Skin of body (tissue), 2 donors: Measurements from ENCODE around the gene CYP2F1. TPM values are rescaled to one million over a fixed set of nuclear protein-coding genes. Genes with fewer than 3 reads are reported as not detected.
"Not testable (repeated sequence)": the region's sequence is repeated elsewhere in the genome, so short reads cannot be mapped to it uniquely, and the experiment has no call there.

Experiments
- DNase-seq: peaks from one replicate; lab custom pipeline; 2025; lab: John Stamatoyannopoulos, UW
- total RNA-seq: library from RNA; depleted of rRNA; stranded (reverse); fragments of >200 nt; gene quantifications from one replicate; pipeline ENCODE4 v1.2.3, GENCODE V29; 2014

CYP2F1 gene
- total RNA-seq, 1 donor from 2014 or later = not detected

GRCh38 chr19:41126765-41127203 lies 12.6 kb downstream of the CYP2F1 start:
- DNase-seq = not testable (repeated sequence)

DNA sequence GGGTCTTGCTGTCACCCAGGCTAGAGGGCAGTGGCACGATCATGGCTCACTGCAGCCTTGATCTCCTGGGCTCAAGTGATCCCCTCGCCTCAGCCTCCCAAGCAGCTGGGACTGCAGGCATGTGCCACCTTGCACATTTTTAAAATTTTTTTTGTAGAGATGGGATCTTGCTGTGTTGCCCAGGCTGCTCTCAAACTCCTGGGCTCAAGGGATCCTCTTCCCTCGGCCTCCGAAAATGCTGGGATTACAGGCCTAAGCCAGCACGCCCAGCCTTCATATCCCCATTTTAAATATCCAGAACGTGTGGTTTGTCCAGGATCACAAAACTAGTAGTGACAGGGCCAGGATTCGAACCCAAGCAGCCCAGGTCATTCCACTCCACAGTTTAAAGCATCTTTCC lies 13.1 kb downstream of the CYP2F1 start:
- not testable (repeated sequence) for DNase-seq

- DNase-seq = not testable (repeated sequence)
Measured at GRCh38 chr19:41127801-41128300, 13.6 kb downstream of the CYP2F1 start.

DNA sequence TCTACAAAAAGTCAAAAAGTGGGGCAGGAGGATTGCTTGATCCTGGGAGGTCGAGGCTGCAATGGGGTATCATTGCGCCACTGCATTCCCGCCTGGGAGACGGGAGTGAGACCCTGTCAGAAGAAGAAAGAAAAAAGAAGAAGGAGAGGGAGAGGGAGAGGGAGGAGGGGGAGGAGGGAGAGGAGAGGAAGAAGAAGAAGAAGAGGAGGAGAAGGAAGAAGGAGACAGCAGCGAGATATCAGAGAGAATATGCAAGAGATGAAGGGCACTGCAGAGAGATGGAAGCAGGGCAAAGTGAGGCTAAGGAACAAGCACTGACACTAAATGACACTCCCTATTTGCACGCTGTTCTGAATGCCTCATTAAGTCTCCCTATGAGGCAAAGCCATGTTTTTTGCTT lies 14.5 kb downstream of the CYP2F1 start:
- DNase-seq = no peak

- DNase-seq = no peak
Measured at GRCh38 chr19:41131186-41131585, 17.0 kb downstream of the CYP2F1 start.

DNA sequence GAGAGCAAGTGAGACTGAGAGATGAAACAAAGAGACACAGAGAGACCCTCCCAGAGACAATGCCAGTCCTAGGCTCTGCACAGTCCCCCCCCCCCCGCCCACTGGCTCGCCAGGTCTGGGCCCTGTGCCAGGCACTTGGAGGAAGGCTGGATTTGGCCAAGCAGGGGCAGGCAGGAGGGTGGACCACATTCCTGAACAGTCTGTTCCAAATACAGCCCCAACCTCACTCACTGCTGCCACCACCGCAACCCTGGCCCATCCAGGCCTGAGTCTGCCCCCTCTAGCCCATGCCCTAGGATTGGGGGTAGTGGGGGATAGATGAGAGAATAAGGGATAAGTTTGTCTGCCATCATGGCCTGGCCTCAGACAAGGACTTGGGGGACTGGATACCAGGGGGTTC lies 19.0 kb downstream of the CYP2F1 start:
- no peak for DNase-seq

GRCh38 chr19:41134616-41135015 lies 20.4 kb downstream of the CYP2F1 start:
- DNase-seq = no peak

GRCh38 chr19:41135390-41136384 lies 21.5 kb downstream of the CYP2F1 start:
- not testable (repeated sequence) for DNase-seq

- DNase-seq = no peak
Measured at GRCh38 chr19:41136636-41137455, 22.6 kb downstream of the CYP2F1 start.

GRCh38 chr19:41144403-41144802 lies 30.2 kb downstream of the CYP2F1 start:
- no peak for DNase-seq

DNA sequence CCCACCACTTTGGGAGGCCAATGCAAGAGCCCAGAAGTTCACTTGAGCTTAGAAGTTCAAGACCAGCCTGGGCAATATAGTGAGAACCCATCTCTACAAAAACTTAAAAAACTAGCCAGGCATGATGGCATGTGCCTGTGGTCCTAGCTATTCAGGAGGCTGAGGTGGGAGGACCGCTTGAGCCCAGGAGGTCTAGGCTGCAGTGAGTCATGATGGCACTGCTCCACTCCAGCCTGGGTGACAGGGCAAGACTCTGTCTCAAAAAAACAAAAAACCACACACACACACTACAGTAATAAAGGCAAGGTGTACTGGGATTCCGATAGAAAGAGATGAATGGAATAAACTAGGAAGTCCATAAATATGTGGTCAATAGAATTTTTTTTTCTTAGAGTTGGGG lies 35.6 kb downstream of the CYP2F1 start:
- DNase-seq = no peak

- not testable (repeated sequence) for DNase-seq
Measured at GRCh38 chr19:41150986-41151385, 36.8 kb downstream of the CYP2F1 start.

- DNase-seq = no peak
Measured at GRCh38 chr19:41154060-41154459, 39.8 kb downstream of the CYP2F1 start.

- DNase-seq = no peak
Measured at GRCh38 chr19:41156207-41156606, 42.0 kb downstream of the CYP2F1 start.

DNA sequence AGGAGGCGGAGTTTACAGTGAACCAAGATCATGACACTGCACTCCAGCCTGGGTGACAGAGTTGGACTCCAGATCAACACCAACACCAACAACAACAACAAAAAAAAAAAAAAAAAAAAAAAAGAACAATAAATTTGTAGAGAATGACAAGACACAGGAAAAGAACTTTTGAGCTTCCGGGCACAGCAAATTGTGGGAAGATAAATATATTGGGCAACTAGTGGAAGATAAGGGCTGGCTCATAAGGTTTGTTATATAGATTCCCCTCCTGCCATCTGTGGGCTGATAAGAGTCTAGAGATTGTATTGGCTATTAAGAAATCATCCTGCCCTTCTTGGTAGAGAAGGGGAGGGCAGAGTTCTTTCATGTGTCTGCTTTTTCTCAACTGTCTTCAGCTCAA lies 45.6 kb downstream of the CYP2F1 start:
- DNase-seq = no peak

DNA sequence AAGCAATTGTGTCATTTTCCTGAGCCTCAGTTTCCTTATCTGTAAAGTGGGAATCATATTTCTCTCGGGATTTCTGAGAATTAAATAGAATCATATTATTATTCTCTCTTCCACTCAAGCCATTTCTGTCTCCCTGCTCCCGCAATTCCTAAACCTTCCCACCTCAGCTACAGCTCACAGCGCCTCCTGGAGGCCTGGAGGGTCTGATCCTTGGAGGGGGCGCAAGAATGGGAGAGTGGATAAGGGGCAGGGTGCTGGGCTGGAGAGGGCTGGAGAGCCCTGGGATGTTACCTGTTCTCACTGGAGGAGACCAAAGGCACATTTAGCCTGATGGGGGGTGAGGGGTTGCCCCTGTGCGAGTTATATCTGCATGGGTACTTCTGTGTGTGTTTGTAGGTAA lies 47.7 kb downstream of the CYP2F1 start:
- no peak for DNase-seq

GRCh38 chr19:41166944-41167804 lies 52.9 kb downstream of the CYP2F1 start:
- DNase-seq = no peak

- no peak for DNase-seq
Measured at GRCh38 chr19:41172297-41173164, 58.3 kb downstream of the CYP2F1 start.

DNA sequence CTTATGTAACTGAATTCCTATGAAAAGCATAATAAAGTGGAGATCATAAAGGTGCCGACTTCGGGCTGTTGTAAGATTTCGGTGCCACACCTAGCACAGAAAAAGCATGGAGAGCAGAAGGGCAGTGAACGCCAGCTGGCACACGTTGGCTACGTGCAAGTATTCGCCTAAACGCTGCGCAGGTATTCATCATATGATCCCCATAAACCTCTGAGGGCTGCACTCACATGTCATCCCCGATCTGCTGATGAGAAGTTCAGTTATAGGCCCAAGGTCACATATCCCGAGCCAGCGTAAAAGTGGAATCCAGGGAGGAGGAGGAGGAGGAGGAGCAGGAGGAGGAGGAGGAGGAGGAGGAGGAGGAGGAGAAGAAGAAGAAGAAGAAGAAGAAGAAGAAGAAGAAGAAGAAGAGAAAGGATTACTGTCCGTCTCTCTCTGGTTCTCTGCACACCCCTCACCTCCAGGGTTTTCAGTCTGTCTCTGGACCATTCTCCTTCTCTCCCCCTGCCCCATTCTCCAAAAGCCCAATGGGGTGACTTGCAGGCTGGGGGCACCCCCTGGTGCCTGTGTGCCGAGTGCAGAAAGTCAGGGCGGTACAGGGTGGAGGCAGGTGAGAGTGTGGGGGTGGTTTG lies 60.2 kb downstream of the CYP2F1 start:
- no peak for DNase-seq
